HG03196 (cell line): ENCODE results near the gene TBX10.
"Not testable (repeated sequence)": the region's sequence is repeated elsewhere in the genome, so short reads cannot be mapped to it uniquely, and the experiment has no call there.

Experiments
- ATAC-seq: cut with Tn5 transposase; IDR thresholded peaks from one replicate; pipeline ENCODE4 v1.9.1; 2021; ENCODE audit not compliant: unreplicated experiment

Gene TBX10

DNA sequence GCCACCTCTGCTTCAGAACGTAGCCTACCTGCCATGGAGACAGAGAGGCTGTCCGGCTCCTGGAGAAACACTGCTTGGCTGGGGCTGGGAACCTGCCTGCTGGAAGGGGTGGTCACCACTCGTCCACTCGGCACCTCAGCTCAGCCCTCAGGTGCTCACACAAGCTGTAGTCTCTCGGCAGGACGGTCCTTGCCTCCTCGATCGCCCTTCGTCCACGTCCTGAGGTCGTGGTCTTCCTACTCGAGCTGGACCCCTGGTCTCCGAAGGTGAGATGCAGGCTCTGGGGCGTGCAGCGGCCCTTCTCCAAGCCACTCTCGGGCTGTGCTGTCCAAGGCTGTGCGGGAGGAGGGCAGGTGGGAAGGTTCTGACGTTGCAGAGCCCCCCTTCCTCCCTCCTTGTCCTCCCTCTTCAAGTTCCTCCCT lies at the start of gene TBX10:
Gene TBX10 (minus strand): TSS at position 326 of the 422 bp plus-strand sequence. CDS start 291 bp downstream, at position 35.
- ATAC-seq: no peak

DNA sequence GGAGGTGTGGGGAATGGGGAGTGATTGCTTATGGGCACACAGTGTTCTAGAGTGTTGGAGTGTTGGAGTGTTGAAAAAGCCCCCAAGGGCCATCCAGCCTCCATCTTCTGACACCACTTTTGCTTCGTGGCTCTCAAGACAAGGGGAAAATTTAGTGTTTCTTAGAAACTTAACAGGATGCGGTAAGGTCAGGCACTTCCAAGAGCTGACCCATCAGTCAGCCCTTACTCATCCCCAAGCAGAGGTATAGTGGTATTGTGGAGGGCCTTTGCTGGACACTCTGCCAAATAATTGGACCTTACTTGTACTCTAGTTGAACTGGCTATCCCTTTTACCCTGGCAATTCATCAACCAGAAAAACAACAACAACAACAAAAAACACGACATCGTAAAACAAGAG lies 49.6 kb upstream of the TBX10 start:
- no peak for ATAC-seq

DNA sequence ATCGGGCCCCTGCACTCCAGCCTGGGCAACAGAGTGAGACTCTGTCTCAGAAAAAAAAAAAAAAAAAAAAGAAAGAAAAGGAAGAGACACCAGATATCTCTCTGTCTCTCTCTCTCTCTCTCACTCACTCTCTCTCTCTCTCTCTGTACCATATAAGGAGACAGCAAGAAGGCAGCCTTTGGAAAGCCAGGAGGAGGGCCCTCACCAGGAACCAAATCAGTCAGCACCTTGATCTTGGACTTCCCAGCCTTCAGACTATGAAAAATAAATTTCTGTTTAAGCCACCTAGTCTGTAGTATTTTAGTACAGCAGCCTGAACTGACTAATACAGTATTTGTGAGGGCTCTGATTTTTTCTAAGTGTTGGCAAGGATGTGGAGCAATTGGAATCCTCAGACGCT lies 48.4 kb upstream of the TBX10 start:
- no peak for ATAC-seq

DNA sequence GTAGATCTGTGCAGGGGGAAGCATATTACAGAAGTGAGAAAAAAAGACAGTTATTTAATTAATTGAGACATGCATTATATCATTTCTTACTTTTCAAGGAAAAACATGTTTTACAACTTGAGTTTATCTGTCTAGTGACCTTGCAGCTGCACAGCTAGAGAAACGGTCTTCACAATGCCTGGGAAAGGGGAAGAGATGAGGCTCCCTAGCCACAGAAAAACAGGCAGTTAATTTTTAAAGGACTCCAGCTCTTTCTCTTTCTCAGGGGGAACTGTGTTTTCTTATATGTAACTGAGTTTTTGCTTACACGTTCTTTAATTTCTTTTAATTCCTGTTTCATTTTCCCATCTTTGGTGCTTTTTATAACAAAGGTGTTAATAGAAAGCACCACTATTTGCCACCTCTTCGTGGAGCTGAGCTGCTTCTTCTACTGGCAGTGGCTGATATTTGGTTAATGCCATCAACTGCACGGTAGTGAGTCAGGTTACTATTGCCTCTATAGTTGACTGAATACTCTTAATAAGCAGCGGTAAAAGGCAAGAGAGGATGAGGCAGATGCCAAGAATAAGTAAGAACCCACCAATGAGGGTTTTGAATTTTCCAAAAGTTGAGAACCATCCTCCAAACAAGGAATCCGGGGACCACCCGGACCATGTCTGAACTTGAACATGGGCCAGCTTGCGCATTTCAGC lies 46.2 kb upstream of the TBX10 start:
- ATAC-seq: not testable (repeated sequence)

DNA sequence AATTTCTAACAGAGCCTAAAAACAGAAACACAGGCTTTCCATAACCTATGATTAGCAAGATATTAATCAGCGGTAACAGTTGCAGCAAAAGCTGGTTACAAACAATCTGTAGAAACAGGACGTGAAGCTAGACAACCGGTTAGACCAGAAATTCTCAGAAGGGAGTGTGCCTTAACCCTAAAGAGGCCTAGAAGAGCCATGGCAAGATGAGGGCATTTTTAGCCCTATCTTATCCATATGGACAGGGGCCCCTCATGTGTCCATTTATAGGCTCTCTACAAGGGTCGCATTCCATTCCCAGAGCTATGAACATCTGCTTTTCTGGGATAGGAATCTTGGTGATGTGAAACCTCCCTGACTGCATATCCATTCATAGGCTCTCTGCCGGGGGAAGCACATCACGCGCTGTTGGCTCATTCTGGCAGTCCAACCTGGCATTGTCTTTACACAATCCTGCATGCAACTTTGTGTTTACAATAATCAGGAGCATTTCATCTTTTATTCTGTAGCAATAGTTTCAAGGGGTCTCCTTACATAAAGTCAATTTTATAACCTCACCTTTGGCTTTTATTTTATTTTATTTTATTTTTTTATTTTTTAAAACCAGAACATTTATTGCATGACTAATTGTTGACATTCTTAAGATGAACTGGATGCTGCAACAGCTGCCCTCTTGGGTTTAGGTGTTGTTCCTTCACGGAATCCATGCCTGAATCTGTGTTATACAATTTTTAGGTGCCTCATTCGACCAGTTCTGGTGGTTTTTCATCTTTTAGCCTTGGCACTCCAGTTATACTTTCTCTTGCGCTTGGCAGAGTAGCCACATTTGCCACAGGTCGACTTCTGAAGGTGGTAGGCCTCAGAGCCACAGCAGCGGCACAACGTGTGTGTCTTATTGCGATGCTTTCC lies 42.8 kb upstream of the TBX10 start:
- ATAC-seq: not testable (repeated sequence)

DNA sequence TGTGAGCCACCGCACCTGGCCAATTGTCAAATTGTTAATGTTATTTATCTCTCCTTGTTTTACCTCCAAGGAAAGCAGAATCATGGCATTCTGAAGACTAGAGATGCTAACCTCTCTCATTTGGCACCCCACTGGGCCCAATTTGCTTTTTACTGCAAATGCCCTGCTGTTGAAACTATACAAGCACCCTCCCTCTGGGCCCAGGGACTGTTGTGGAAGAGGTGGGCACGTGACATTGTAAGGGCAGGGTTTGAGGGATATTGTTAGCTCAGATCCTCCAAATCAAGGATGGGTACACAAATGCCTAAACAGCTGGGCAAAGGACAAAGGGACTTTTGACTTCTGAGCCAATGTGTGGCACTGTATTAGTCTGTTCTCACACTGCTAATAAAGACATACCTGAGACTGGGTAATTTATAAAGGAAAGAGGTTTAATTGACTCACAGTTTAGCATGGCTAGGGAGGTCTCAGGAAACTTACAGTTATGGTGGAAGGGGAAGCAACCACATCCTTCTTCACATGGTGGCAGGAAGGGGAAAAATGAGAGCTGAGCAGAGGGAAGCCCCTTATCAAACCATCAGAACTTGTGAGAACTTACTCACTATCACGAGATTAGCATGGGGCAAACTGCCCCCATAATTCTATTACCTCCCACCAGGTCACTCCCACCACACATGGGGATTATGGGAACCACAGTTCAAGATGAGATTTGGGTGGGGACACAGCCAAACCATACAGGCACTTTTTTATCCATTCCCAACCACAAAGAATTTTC lies 41.3 kb upstream of the TBX10 start:
- no peak for ATAC-seq

DNA sequence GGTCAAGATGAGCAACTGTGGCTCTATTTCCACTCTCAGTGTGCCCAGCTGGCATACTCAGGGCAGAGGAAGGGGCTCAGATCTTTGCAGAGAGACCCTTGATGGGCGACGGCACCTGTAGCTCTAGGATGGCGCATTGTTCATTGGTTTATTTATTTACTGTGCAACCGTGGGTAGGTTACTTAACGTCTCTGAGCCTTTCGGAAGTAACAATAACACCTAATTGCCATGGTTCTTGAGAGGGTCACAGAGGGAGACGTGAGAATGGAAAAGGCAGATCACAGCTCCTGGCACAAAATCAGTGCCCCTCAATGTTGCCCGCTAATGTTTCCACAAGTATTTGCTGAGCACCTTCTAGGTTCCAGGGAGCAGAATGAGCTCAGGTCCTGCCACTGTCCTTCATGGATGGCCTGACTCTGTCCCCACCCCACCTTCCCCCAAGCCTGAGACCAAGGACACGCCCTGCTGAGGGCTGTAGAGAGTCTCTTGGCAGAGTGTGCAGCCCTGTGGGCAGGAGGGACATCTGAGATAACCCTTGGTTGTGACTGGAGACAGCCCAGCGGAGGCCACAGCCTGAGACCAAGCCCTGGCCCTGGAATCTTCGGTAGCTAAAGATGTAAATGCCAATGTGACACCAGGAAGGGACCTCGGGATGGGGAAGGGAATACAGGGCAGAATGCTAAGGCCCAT lies 35.6 kb upstream of the TBX10 start:
- no peak for ATAC-seq

DNA sequence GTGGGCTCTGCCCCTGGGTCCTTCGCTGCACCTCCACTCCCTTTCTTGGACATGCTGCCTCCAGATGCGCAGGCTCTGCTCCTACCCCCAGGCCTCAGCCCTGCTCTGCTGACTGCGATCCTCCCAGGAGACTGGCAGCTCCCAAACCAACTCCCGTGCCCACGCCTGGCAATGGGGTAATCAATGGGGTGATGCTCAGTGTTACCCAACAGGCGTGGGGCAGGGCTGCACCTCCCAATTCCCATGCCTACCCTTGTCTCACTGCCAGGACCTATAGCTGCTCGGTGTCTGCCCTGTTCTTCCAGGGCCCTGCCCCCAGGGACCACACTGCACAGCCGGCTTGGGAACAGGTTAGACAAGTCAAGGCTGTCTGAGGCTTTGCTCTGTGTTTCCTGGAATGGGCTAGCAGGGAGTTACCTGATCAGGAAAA lies 34.9 kb upstream of the TBX10 start, which contains the start of gene ALDH3B2:
Gene ALDH3B2 (minus strand): TSS at position 182 of the 430 bp plus-strand sequence. CDS start 7,688 bp downstream, outside the sequence.
- ATAC-seq: no peak

DNA sequence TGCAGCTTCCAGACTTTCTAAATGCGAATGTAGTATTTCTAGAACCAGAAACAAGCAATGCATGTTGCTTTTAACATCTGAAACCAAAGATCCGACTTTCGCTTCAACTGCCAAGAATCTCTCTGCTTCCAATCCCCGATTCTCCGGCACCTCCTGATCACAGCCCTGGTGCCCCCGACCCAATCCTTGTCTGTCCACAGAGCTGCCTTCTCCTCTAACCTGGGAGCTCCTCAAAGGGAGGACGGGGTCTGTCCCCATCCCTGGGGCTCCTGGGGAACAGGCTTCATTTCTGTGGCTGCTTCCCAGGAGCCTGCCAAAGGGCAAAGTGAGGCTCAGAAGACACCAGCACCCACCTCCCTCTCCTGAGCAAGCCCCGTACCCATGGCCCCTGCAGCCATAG lies 34.3 kb upstream of the TBX10 start:
- no peak for ATAC-seq

DNA sequence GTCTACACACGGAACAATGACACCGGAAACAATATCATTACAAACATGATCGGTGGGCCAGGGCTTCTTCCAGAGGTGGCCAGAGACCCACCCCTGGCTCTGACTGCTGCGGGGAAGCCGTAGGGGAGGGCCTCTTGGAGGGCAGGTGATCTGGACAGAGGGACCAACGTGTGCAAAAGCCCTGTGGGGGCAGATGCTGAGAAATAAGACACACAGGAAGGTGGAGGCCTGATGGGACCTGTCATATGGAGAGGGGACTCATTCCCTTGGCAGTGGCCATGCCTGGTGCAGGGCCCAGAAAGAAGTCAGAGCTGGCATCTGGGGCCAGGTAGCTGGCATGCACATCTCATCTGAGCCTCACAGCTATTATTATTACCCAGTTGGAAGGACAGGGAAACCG lies 33.8 kb upstream of the TBX10 start:
- no peak for ATAC-seq

DNA sequence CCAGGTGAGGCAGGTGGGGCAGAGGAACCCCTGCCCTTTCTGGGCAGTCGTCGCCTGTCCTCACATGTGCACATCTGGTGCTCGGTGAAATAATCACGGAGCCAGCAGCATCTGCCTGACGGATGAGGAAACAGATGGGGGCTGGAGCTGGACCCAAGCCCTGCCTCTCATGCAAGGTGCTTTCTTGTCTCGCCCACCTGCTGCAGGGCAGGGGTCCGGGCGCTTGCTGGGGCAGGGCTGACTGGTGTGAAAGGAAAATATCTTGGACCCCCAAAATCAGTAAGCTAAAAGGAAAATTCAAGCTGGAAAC lies 31.6 kb upstream of the TBX10 start:
- ATAC-seq: no peak

DNA sequence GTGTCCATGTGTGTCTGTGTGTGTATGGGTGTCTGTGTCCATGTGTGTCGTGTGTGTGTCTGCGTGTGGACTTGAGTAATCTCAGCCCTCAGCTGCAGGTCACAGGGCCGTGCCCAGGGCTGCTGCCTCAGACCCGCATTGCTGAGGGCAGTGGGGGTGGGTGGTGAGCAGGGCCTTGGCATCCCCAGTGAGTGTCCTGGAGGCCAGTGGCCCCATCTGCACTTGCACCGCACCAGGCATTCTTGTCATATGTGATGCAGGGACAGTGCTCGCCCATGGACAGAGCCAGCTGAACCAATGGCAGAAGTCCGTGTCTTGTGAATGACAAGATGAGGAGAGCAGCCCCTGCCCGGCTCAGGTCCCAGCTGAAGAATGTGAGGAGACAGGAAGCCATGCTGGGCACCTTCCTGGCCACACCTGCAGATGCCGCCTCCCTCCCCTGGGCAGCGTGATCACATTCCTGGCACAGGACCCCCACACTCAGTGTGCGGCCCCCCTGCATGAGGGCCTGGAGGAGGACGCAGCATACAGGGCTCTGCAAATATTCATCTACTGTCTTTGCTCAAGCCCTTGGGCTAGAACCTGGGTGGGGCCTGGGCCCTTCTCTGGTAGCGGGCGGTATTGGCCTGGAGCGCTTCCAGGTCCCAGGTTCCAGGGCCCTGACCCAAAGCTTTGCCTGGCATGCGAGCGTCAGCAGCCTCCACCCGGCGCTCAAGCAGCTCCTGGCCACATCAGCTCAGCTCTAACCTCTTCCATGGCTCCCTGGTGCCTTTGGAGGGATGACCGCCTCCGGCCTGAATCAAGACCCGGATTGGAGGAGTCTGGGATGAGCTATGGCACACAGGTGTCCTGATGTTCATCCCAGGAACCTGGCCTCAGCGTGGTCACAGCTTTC lies 31.0 kb upstream of the TBX10 start:
- no peak for ATAC-seq

DNA sequence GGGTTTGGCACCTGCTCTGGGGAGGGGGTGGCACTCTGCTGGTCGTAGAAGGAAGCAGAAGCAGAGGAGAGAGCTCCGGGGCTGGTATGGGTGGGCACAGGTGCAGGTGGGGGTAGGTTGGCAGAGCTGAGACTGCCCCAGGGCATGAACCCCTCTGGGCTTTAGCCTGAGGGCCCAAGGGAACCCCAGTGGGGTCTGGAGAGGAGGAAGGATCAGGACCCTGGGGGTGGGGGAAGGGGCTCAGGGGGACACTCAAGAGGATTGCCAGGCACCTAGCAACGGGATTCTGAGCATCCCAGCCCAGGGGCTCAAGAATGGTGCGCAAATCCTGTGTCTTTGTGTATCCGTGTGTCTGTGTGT lies 28.6 kb upstream of the TBX10 start:
- ATAC-seq: no peak

DNA sequence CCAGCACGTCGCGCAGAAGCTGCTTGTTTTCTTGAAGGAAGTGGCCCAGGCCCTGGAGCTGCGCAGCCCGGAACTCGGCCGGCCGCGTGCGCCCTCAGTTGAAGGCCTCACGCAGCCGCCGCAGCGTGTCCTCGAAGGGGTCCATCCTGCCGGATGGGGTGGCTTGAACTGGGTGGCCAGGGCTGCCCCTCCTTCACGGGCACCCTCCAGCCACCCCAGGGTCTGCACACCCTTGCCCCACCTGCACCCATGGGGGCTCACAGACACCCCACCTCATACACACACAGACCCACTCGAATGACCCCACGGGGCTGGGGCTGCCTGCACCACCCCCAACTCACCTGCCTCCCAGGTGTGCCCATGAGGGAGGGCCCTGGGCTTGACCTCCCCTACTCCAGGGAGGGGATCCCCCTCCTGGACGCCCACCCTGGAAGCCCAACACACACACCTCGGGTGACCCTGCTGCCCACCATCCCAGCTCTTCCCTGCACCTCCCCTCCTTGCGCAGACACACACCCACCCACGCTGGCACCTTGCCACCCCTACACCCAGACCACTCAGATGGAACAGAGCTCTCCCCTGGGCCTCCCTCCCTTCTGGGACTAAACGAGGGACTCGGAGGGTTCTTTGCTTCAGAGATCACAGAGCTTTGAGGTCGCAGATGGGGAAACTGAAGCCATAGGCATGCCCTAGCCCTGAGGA lies 28.1 kb upstream of the TBX10 start:
- no peak for ATAC-seq

DNA sequence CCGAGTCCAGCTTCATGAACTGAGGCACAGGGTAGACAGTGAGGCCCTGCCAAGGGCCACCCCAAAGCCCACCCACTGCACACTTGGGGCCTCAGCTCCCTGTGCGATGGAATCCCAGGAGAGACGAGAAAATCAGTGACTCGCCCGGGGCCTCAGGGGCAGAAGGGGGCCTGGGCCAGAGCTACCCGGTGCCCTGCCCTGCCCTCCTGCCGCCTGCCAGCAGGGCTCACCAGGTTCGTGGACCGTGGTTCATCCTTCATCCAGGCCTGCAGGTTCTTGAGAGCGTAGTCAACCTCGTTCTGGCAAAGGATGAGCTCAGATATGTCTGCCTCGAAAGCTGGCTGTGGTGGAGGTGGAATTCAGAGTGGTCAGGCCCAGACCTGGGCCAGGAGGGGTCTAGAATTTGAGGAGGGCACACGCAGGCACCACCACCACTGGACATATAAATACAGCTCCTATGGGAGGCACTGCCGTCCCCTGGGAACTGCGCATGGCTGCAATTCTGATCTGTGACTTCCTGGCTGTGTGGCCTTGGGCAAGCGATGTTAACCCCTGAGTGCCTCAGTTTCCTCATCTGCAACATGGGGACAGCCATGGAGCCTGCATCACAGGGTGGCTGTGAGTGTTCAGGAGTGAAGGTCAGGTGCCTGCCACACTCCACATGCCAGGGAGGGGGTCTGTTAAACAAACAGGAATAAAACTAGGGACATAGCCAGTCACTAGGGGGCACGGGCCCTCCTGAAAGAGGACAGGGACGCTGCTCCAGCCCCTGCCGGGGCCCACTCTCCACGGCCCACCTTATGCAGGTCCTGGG lies 27.3 kb upstream of the TBX10 start:
- ATAC-seq: no peak

DNA sequence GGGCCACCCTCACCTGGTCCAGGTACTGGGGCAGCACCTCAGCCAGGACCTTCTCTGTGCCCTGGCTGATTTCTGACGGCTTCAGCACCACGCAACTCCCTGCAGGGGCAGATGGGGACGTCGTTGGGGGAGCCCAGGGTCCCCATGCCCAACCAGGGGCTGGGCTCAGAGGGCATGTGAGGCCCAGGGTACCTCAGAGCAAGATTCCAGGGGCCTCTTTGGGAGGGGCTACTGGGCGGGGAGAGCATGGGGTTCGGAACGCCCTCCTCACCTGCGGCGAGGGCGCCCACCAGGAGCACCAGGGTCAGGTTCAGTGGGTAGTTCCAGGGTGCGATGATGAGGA lies 26.7 kb upstream of the TBX10 start:
- ATAC-seq: no peak

DNA sequence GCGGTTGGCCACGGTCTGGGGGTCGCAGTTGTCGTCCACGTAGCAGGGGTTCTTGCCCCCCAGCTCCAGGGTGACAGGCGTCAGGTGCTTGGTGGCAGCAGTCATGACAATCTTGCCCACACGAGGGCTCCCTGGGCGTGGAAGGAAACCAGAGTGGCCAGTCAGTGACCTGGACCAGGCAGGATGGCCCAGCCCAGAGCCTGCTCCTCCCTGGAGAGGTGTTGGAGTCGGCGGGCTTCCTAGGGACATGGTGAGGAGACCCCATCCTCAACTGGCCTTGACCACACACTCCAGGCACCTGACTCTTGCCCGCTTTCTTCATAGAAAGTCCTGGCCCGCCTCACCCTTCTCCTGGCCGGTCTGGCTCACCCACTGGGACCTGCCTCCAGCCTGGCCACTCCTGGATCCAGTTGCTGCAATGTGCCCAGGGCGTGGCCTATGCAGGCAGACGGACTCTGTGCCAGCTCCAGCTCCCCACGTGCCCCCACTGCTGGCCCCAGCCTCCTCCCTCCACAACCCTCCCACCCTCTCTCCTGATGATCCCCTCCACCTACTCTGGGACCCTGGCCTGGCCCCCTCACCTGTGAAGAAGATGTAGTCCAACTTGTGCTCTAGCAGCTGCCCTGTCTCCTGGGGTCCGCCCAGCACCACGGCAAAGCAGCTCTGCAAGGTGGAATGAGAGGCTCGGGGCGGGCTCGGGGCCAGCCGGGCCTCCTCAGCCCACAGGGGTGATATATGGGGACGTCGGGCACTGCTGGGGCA lies 26.2 kb upstream of the TBX10 start:
- no peak for ATAC-seq
